Limb (tissue), 2 donors: ENCODE data around the gene AGAP1.
A peak's percentile ranks its signal among the peaks of the same experiment; 100 is the strongest.

Source experiments
- DNase-seq, 2 donors: peaks; one replicate each; pipeline ENCODE4 v3.0.0-alpha.2; 2016; ENCODE audit errors: extremely low spot score in 2 of 2

Gene AGAP1

GRCh38 chr2:236021499-236022057 is 527.7 kb downstream of the AGAP1 start:
- no peak for DNase-seq

- DNase-seq: no peak
These were observed 528.3 kb downstream of the AGAP1 start for GRCh38 chr2:236022128-236022527.

DNA sequence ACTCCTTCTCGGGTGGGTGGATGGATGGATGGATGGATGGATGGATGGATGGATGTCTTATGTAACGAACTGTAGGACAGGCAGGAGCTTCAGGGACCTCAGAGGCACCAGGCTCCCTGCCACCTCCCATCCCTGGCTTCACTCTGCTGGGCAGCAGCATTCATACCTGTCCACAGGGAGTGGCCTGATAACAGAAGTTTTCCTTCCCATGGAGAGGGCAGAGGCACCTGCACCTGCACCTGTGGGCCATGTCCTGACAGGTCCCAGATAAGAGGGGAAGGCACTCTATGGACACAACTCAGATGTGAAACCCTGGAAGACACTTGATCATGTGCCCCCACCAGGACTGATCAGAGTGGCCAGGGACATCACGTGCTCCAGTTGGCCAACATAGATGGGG is 532.0 kb downstream of the AGAP1 start:
- DNase-seq: no peak

DNA sequence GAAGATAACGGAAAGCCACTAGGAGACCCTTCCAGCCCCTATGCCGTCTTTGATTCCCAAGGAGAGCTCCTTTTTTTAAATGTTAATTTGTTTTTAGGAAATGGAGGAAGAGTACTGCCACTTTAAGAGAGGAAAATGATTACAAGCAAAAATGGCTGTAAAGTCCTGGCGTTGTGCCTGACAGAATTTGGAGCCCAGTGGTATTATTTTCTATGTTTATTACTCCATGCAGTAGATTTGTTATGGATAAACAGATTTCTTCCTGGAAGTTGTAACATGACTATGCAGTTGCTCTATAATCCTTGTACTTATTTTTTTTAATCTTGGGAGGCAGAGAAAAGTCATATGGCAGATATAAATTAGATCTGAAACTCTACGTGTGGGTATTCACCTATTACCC is 533.0 kb downstream of the AGAP1 start:
- DNase-seq: peak in 1 of 2 donors; percentile 22

GRCh38 chr2:236028066-236028465 is 534.2 kb downstream of the AGAP1 start:
- DNase-seq: no peak

GRCh38 chr2:236033462-236033861 is 539.6 kb downstream of the AGAP1 start:
- no peak for DNase-seq

DNA sequence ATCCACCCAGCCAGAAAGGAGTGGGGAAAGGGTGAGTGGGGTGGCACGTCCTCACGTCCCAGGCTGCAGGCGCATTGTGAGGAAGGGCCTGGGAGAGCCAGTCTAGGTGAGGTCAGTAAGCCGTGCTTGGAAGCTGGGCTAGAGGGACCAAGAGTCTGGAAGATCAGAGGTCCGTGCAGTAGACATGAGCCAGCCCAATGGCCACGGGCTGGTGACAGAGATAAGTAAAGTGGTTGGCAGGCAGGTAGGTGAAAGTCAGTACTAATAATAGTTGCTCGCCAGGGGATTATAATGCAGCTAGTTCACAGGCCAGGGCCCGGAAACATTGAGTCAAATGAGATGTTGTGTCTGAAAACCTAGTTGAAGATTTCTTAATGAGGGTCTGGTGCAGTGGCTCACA is 541.1 kb downstream of the AGAP1 start:
- DNase-seq: no peak

DNA sequence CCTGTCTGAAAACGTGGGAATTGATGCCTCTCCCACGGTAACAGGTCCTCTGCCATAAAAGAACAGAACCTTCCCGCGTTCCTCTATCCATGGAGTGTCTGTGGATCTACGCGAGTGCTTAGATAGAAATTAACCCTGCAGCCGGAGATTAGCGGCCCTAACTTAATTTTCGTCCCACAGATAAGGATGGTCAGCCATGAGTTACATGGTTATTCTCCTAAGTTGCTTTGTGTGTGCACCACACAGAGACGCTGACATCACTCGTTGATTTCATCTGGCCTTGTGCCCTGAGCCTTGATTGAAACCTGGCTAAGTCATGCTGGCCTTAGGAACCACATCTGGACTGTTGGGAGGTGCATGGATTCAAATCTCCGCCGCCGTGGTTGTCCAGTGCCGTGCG is 542.2 kb downstream of the AGAP1 start:
- no peak for DNase-seq

DNA sequence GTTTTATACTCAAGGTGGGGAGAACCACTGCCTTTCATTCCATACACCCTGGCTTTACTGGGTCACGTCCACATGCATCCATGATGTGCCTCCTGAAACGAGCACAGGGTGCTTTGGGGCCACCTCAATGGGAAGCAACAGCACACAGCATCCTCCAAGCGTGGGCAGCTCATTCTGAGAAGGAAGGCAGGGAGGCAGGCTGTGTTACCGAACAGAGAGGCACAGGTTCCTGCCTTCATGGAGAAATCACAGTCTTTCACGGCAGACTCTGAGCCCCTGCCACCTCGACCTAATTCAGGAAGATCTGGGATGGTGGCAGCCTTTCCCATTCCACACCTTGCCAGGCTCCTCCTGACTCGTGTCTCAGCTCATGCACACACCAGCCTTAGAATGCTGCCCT is 544.3 kb downstream of the AGAP1 start:
- no peak for DNase-seq

DNA sequence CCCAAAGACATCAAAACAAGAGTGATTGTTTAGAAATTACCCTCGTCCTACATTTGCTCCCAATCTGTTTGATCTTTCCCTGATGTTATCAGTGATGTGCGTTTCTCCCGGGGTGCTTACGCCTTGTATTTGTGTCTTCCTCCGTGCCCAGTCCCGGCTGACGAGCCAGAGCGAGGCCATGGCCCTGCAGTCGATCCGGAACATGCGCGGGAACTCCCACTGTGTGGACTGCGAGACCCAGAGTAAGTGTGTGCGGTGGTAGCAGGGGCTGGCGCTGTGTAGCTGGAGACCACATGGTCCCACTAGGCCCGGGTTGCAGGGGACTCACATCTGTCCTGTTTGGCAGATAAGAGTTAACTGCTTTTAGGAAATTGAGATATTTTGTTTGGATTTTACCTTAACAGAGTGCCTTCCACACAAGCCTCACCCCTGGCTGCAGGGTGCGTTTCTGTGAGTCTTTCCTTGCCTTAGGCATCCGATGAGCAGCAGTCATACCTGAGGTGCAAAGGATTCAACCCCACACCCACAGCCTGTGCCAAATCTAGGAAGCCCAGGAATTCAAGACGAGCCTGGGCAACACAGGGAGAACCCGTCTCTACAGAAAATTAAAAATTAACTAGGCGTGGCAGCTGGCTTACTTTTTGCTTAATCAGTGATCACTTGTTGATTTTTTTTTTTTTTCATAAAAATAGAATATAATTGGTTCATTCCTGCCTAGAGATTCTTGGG is 546.9 kb downstream of the AGAP1 start:
- no peak for DNase-seq

DNA sequence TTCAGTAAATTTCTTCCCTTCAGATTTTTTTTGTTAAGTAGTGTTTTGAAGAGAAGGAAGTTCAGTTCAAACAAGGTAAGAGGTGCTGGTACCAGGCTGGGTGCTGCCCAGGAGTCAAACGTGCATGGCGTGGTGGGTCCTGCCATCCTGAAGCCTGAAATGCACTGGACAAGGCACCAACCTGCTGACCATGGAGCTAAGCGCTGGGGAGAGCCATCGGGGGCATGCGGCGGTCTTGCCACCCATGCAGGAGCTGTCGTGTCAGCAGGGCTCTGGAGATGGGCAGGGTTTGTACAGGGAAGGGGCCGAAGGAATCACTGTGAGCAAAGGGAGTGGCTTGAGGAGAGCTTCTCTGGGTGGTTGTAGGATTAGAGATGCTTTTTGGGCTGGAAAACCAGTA is 547.8 kb downstream of the AGAP1 start:
- no peak for DNase-seq

- no peak for DNase-seq
These were observed 548.2 kb downstream of the AGAP1 start for GRCh38 chr2:236042087-236042486.

GRCh38 chr2:236044191-236044590 is 550.3 kb downstream of the AGAP1 start:
- DNase-seq: no peak

DNA sequence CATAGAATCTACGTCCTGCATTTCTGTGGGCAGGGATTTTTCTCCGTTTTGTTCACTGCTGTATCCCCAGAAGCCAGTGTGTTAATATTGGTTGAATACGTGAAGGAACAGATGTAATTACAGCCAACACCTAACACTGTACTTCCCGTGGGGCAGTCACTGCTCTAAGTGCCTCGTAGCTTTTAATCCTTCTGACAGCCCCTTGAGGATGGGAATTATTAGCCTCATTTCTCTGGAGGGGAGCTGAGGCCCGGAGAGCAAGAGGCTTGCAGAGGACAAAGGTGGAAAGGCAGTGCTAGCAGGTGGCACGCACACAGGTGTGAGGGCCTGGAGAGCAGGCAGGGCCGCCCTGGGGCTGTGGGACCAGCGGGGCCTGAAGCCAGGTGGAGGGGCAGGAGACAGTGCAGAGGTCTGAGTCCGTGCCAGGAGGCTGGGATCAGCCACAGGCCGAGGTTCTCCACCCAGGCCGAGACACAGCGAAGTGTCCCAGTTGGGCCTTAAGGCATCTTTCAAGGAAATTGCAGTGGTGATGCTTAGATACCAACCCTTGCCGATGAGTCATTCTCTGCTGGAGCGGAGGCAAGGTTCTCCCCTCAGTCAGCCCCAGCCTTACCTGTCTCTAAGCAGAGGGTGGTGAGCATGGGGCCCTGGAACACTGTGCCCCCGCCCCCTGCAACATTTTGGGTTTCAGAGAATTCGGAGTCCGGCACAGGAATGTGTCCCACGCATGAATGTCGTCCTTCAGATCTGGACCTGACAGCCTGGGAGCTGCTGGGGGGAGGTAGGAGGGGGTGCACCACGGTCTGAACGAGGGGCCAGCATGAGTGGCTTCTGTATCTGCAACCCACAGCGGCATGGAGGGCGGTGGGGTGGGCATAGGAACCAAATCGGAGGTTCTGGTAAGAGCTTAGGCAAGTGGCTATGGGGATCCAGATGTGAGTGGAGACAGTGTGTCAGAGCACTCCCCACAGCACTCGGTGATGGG is 551.7 kb downstream of the AGAP1 start:
- DNase-seq: no peak

- DNase-seq: no peak
These were observed 552.9 kb downstream of the AGAP1 start for GRCh38 chr2:236046715-236047114.

DNA sequence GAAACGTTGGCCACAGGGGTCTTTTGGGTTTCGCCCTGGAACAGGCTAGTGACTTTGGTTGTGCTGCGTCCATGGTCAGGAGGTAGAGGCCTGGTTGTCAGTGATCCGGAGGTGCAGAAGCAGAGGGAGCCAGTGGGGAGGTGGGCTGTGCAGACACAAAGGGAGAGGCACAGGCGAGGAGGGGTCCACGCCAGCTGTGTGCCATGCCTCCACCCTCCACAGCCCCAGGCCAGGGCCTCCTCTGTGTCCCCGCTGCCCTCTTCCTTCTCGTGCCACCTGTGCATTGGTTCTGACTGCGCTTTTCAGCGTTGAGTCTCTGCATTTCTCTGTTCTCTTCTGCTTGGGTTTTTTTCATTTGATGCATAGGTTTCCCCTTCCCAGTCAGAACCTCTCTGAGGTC is 553.3 kb downstream of the AGAP1 start:
- no peak for DNase-seq

GRCh38 chr2:236047886-236048540 is 554.2 kb downstream of the AGAP1 start:
- DNase-seq: no peak

DNA sequence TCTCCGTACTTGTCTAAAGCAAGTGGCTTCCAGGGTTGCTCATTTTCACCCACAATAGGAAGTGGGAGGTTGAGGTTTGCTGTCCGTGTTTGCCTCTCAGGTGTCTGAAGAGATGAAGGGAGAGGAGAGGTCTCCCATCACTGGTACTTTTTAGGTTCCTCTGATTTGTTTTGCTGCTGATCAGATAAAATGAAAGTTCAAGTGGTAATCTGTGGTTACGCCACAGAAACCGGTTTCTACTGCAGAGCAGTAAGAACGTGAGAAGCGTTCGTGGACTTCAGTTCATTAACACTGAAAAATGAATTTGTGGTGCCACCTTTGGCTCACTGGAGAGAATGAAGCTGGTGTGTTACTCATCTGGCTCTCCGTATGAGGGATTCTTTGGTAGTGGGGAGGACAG is 556.1 kb downstream of the AGAP1 start:
- DNase-seq: no peak

GRCh38 chr2:236051351-236051750 is 557.5 kb downstream of the AGAP1 start:
- no peak for DNase-seq

DNA sequence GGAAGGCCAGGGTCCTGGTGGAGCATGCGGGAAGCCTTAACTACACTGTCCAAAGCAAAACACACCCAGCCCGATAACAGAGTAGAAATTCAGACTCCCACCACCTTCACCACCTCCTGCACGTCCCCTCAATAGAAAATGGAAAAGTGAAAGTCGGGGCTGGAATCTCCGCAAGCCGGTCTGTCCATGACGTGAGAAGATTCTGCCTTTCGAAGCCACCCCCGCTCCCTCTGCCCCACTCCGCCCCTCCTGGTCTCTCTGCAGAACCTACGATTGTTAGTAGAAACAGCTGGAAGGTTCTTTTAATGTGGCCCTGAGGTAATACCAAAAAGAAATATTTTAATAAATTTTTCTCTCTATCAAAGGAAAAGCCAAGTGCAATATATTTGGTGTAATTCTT is 558.0 kb downstream of the AGAP1 start:
- DNase-seq: no peak

- DNase-seq: no peak
These were observed 558.4 kb downstream of the AGAP1 start for GRCh38 chr2:236052206-236052605.
